ENCODE data around the gene HLA-DOB. TPM values are rescaled to one million over a fixed set of nuclear protein-coding genes. Genes with fewer than 3 reads are reported as not detected.

The HLA-DOB gene
- total RNA-seq, 6 donors from 2014 or later, result 1.3 to 15.2 (median 3.7) TPM

Other genes with a start within 250 kb of the HLA-DOB start
- gene HLA-DRB1, start 227.2 kb downstream of the HLA-DOB start, total RNA-seq, result 1,000 to 10,000 TPM in 1 of 6 donors, 100 to 1,000 TPM in 5; 133 to 1,304 (median 370) TPM
- gene HLA-DQA1, start 179.6 kb downstream of the HLA-DOB start, total RNA-seq, result 100 to 1,000 TPM in 4 of 6 donors, 1 to 10 TPM in 1, not detected in 1; 7.8 to 476 (median 122) TPM
- gene HLA-DQB1, start 150.3 kb downstream of the HLA-DOB start, total RNA-seq, result 100 to 1,000 TPM in 2 of 6 donors, 10 to 100 TPM in 2, 1 to 10 TPM in 2; 1.0 to 154 (median 36.3) TPM
- 10 to 100 TPM in 2 of 6 donors, 1 to 10 TPM in 3, not detected in 1; 1.4 to 52.6 (median 4.4) TPM for gene HLA-DQA2, start 75.6 kb downstream of the HLA-DOB start, total RNA-seq
- gene HLA-DQB2, start 53.5 kb downstream of the HLA-DOB start, total RNA-seq, result 10 to 100 TPM in 3 of 6 donors, 1 to 10 TPM in 2, not detected in 1; 1.6 to 86.9 (median 16.5) TPM
- gene TAP2, start 21.7 kb upstream of the HLA-DOB start, total RNA-seq, result 100 to 1,000 TPM in 2 of 6 donors, 10 to 100 TPM in 4; 17.6 to 266 (median 62.1) TPM
- gene PSMB8, start 27.0 kb upstream of the HLA-DOB start, total RNA-seq, result 100 to 1,000 TPM in 1 of 6 donors, 10 to 100 TPM in 5; 48.2 to 110 (median 71.7) TPM
- 10 to 100 TPM; 56.9 to 87.0 (median 69.8) TPM for gene TAP1, start 36.7 kb upstream of the HLA-DOB start, total RNA-seq
- 10 to 100 TPM; 34.4 to 85.9 (median 45.5) TPM for gene PSMB9, start 37.2 kb upstream of the HLA-DOB start, total RNA-seq
- gene HLA-DMB, start 124.0 kb upstream of the HLA-DOB start, total RNA-seq, result 100 to 1,000 TPM in 3 of 6 donors, 10 to 100 TPM in 3; 35.6 to 233 (median 80.6) TPM
- 100 to 1,000 TPM in 4 of 6 donors, 10 to 100 TPM in 2; 83.7 to 271 (median 134) TPM for gene HLA-DMA, start 136.1 kb upstream of the HLA-DOB start, total RNA-seq
- gene BRD2, start 151.6 kb upstream of the HLA-DOB start, total RNA-seq, result 100 to 1,000 TPM; 144 to 388 (median 183) TPM
- gene HLA-DOA, start 192.6 kb upstream of the HLA-DOB start, total RNA-seq, result 10 to 100 TPM in 5 of 6 donors, 1 to 10 TPM in 1; 9.4 to 56.8 (median 30.5) TPM

All from upper lobe of left lung (tissue), 6 donors.